ENCODE data around the gene ATF2. TPM values are rescaled to one million over a fixed set of nuclear protein-coding genes. Genes with fewer than 3 reads are reported as not detected.
A peak's percentile ranks its signal among the peaks of the same experiment; 100 is the strongest.
"Not testable (repeated sequence)": the region's sequence is repeated elsewhere in the genome, so short reads cannot be mapped to it uniquely, and the experiment has no call there.

Gene ATF2
- polyA plus RNA-seq, 3 donors: 17.4 to 24.0 (median 22.1) TPM

- Mint-ChIP-seq H3K9me3 (no peaks in the 10 kb centered on the region), H3K27ac (peak overlapping the region in 1 of 7 donors; percentile 25), H3K4me3 (no peak overlapping the region), H3K4me1 (no peaks in the 10 kb centered on the region), H3K36me3 (peaks cover 49 to 64% of the 10 kb centered on the region in 2 donors), H3K27me3 (ENCODE audit: low read depth in 3 of 3) (no peaks in the 10 kb centered on the region)
- intact Hi-C loops (cut with micrococcal nuclease): no loop called here
- H3K9me3 ChIP-seq (replicated peaks in 1 of 2; ENCODE audit: control insufficient read depth in 1 of 2, insufficient read depth in 1 of 2, low read length in 2 of 2): no peaks in the 10 kb centered on the region
- no peak for TF ChIP-seq CTCF (IDR thresholded peaks at IDR 0.05)
- H3K4me1 ChIP-seq (ENCODE audit: control insufficient read depth in 1 of 2, insufficient read depth in 2 of 2, low read length in 2 of 2): no peaks in the 10 kb centered on the region
- H3K4me2 ChIP-seq (replicated peaks; ENCODE audit: extremely low read depth, low read length, poor library complexity, severe bottlenecking): no peak overlapping the region
- H3K27me3 ChIP-seq (ENCODE audit: control insufficient read depth in 2 of 2, insufficient read depth in 2 of 2, low read length in 2 of 2): no peaks in the 10 kb centered on the region
- H3K36me3 ChIP-seq (replicated peaks in 1 of 2; ENCODE audit: control insufficient read depth in 1 of 2, insufficient read depth in 2 of 2, low read length in 2 of 2): peaks cover 38 to 78% of the 10 kb centered on the region in 2 donors
- no peak overlapping the region for H2AFZ ChIP-seq (ENCODE audit: insufficient read depth, low read depth, low read length, poor library complexity, severe bottlenecking)
- no peaks in the 10 kb centered on the region for H3K79me2 ChIP-seq (ENCODE audit: insufficient read depth, low read length)
- H3K27ac ChIP-seq (ENCODE audit: low read depth in 1 of 2, low read length in 2 of 2): no peak overlapping the region
- no peak overlapping the region for H3K4me3 ChIP-seq (replicated peaks in 1 of 3; ENCODE audit: low read depth in 2 of 3, low read length in 3 of 3)
- no peaks in the 10 kb centered on the region for H4K20me1 ChIP-seq (ENCODE audit: insufficient read depth, low read length)
- no peak overlapping the region for H3K9ac ChIP-seq (ENCODE audit: insufficient read depth, low read length, poor library complexity, severe bottlenecking)
- DNase-seq: no peak
Observed at GRCh38 chr2:175101514-175101913, 66.5 kb downstream of the ATF2 start.

GRCh38 chr2:175097297-175097696 lies 70.7 kb downstream of the ATF2 start:
- peaks cover 56 to 67% of the 10 kb centered on the region in 2 donors for H3K36me3 Mint-ChIP-seq

GRCh38 chr2:175084117-175084516 lies 83.9 kb downstream of the ATF2 start:
- H3K27me3 Mint-ChIP-seq (ENCODE audit: low read depth in 3 of 3); H3K4me3 ChIP-seq (replicated peaks in 1 of 3; ENCODE audit: low read depth in 2 of 3, low read length in 3 of 3); H3K9me3 Mint-ChIP-seq; H3K27ac Mint-ChIP-seq; H3K27ac ChIP-seq (ENCODE audit: low read depth in 1 of 2, low read length in 2 of 2); H3K9me3 ChIP-seq (replicated peaks in 1 of 2; ENCODE audit: control insufficient read depth in 1 of 2, insufficient read depth in 1 of 2, low read length in 2 of 2); H3K4me1 Mint-ChIP-seq; H3K27me3 ChIP-seq (ENCODE audit: control insufficient read depth in 2 of 2, insufficient read depth in 2 of 2, low read length in 2 of 2); H2AFZ ChIP-seq (ENCODE audit: insufficient read depth, low read depth, low read length, poor library complexity, severe bottlenecking); DNase-seq; H4K20me1 ChIP-seq (ENCODE audit: insufficient read depth, low read length); intact Hi-C loops (cut with micrococcal nuclease); H3K4me1 ChIP-seq (ENCODE audit: control insufficient read depth in 1 of 2, insufficient read depth in 2 of 2, low read length in 2 of 2); H3K4me2 ChIP-seq (replicated peaks; ENCODE audit: extremely low read depth, low read length, poor library complexity, severe bottlenecking); H3K9ac ChIP-seq (ENCODE audit: insufficient read depth, low read length, poor library complexity, severe bottlenecking); H3K79me2 ChIP-seq (ENCODE audit: insufficient read depth, low read length); H3K4me3 Mint-ChIP-seq: not testable (repeated sequence)
- no CpG with 5 or more reads among the region's 4 CpGs for WGBS (ENCODE audit: insufficient coverage)
- peaks cover 42 to 86% of the 10 kb centered on the region in 2 donors for H3K36me3 ChIP-seq (replicated peaks in 1 of 2; ENCODE audit: control insufficient read depth in 1 of 2, insufficient read depth in 2 of 2, low read length in 2 of 2)
- peaks cover 54 to 74% of the 10 kb centered on the region in 2 donors for H3K36me3 Mint-ChIP-seq

More at GRCh38 chr2:175097297-175097696, 70.7 kb downstream of the ATF2 start:
- no peaks in the 10 kb centered on the region for H3K9me3 Mint-ChIP-seq
- H3K4me1 Mint-ChIP-seq: no peaks in the 10 kb centered on the region
- Histone ChIP-seq H3K36me3 (replicated peaks in 1 of 2; ENCODE audit: control insufficient read depth in 1 of 2, insufficient read depth in 2 of 2, low read length in 2 of 2) (peaks cover 57 to 91% of the 10 kb centered on the region in 2 donors), H3K9ac (ENCODE audit: insufficient read depth, low read length, poor library complexity, severe bottlenecking) (no peak overlapping the region), H4K20me1 (ENCODE audit: insufficient read depth, low read length) (no peaks in the 10 kb centered on the region), H3K79me2 (ENCODE audit: insufficient read depth, low read length) (no peaks in the 10 kb centered on the region), H3K27ac (ENCODE audit: low read depth in 1 of 2, low read length in 2 of 2) (no peak overlapping the region), H3K9me3 (replicated peaks in 1 of 2; ENCODE audit: control insufficient read depth in 1 of 2, insufficient read depth in 1 of 2, low read length in 2 of 2) (no peaks in the 10 kb centered on the region), H3K27me3 (ENCODE audit: control insufficient read depth in 2 of 2, insufficient read depth in 2 of 2, low read length in 2 of 2) (no peaks in the 10 kb centered on the region), H3K4me2 (replicated peaks; ENCODE audit: extremely low read depth, low read length, poor library complexity, severe bottlenecking) (no peak overlapping the region), H3K4me1 (ENCODE audit: control insufficient read depth in 1 of 2, insufficient read depth in 2 of 2, low read length in 2 of 2) (no peaks in the 10 kb centered on the region), H2AFZ (ENCODE audit: insufficient read depth, low read depth, low read length, poor library complexity, severe bottlenecking) (no peak overlapping the region), H3K4me3 (replicated peaks in 1 of 3; ENCODE audit: low read depth in 2 of 3, low read length in 3 of 3) (no peak overlapping the region)
- DNase-seq: no peak
- TF ChIP-seq CTCF (IDR thresholded peaks at IDR 0.05): no peak
- no peaks in the 10 kb centered on the region for H3K27me3 Mint-ChIP-seq (ENCODE audit: low read depth in 3 of 3)
- no peak overlapping the region for H3K27ac Mint-ChIP-seq
- WGBS (ENCODE audit: insufficient coverage): no CpG with 5 or more reads among the region's 5 CpGs
- intact Hi-C loops (cut with micrococcal nuclease): no loop called here
- no peak overlapping the region for H3K4me3 Mint-ChIP-seq
